ENCODE results near the gene EHHADH.
"Not testable (repeated sequence)": the region's sequence is repeated elsewhere in the genome, so short reads cannot be mapped to it uniquely, and the experiment has no call there.

EHHADH gene

GRCh38 chr3:185253645-185254410 lies at the start of gene EHHADH:
EHHADH (minus strand) TSS chr3:185254049; CDS start chr3:185254022, 27 bp downstream.
- Histone ChIP-seq H3K4me3 (peak within 1 kb of the TSS; percentile 51 to 67 (median 53)), H3K27ac (peak within 1 kb of the TSS in 19 of 21 experiments; percentile 11 to 83 (median 58))

- H3K4me3 ChIP-seq, H3K27ac ChIP-seq: not testable (repeated sequence)
Measured at GRCh38 chr3:185299918-185300426, 46.1 kb upstream of the EHHADH start.

GRCh38 chr3:185297867-185298266 lies 44.0 kb upstream of the EHHADH start:
- Histone ChIP-seq H3K4me3 (no peak overlapping the region), H3K27ac (no peak overlapping the region)

GRCh38 chr3:185292238-185292637 lies 38.4 kb upstream of the EHHADH start:
- no peak overlapping the region for H3K27ac ChIP-seq
- no peak overlapping the region for H3K4me3 ChIP-seq

GRCh38 chr3:185290266-185290665 lies 36.4 kb upstream of the EHHADH start:
- H3K4me3 ChIP-seq, result no peak overlapping the region
- no peak overlapping the region for H3K27ac ChIP-seq

GRCh38 chr3:185283374-185283935 lies 29.6 kb upstream of the EHHADH start:
- H3K27ac ChIP-seq, result peak overlapping the region in 14 of 21 experiments; percentile 11 to 80 (median 60)
- peak overlapping the region; percentile 56 to 74 (median 71) for H3K4me3 ChIP-seq

- Histone ChIP-seq H3K27ac (peak overlapping the region in 17 of 21 experiments; percentile 18 to 80 (median 59)), H3K4me3 (peak overlapping the region; percentile 56 to 74 (median 71))
Measured at GRCh38 chr3:185282696-185283373, 29.0 kb upstream of the EHHADH start.

- Histone ChIP-seq H3K27ac (no peak overlapping the region), H3K4me3 (no peak overlapping the region)
Measured at GRCh38 chr3:185280572-185281365, 26.9 kb upstream of the EHHADH start.

GRCh38 chr3:185279587-185280138 lies 25.8 kb upstream of the EHHADH start:
- Histone ChIP-seq H3K27ac (no peak overlapping the region), H3K4me3 (no peak overlapping the region)

- no peak overlapping the region for H3K4me3 ChIP-seq
- H3K27ac ChIP-seq, result no peak overlapping the region
Measured at GRCh38 chr3:185276415-185276814, 22.6 kb upstream of the EHHADH start.

GRCh38 chr3:185272033-185272432 lies 18.2 kb upstream of the EHHADH start:
- H3K27ac ChIP-seq, result no peak overlapping the region
- H3K4me3 ChIP-seq, result no peak overlapping the region

- H3K27ac ChIP-seq, result no peak overlapping the region
- H3K4me3 ChIP-seq, result no peak overlapping the region
Measured at GRCh38 chr3:185270956-185271332, 17.1 kb upstream of the EHHADH start.

GRCh38 chr3:185270262-185270955 lies 16.6 kb upstream of the EHHADH start:
- Histone ChIP-seq H3K27ac (no peak overlapping the region), H3K4me3 (no peak overlapping the region)

- Histone ChIP-seq H3K27ac (no peak overlapping the region), H3K4me3 (no peak overlapping the region)
Measured at GRCh38 chr3:185268194-185268962, 14.5 kb upstream of the EHHADH start.

- H3K4me3 ChIP-seq, result no peak overlapping the region
- H3K27ac ChIP-seq, result no peak overlapping the region
Measured at GRCh38 chr3:185267193-185267592, 13.3 kb upstream of the EHHADH start.

GRCh38 chr3:185264849-185265553 lies 11.2 kb upstream of the EHHADH start:
- Histone ChIP-seq H3K27ac (no peak overlapping the region), H3K4me3 (no peak overlapping the region)

- Histone ChIP-seq H3K4me3 (no peak overlapping the region), H3K27ac (no peak overlapping the region)
Measured at GRCh38 chr3:185263423-185263822, 9.6 kb upstream of the EHHADH start.

GRCh38 chr3:185257334-185257733 lies 3.5 kb upstream of the EHHADH start:
- H3K27ac ChIP-seq, result no peak overlapping the region

More at GRCh38 chr3:185257334-185257733, 3.5 kb upstream of the EHHADH start:
- no peak overlapping the region for H3K4me3 ChIP-seq

Measured in skin epidermis (tissue), 12 donors.